GM23338 (cell line): ENCODE results near the gene MIDN.

Source experiments
- CREB1 ChIP-seq: fragments of 250-450 bp; sonication (Bioruptor Pico); IDR thresholded peaks from 2 replicates; pipeline ENCODE4 v1.5.0; 2020; ENCODE audit warnings: low read depth, mild to moderate bottlenecking, moderate library complexity
- EZH2 ChIP-seq: fragments of 200-600 bp; sonication (generic); IDR thresholded peaks from one replicate; pipeline ENCODE4 v1.8.0; 2017; ENCODE audit warnings: antibody characterized with exemption, mild to moderate bottlenecking, low read depth; ENCODE audit not compliant: unreplicated experiment
- EZH2phosphoT487 ChIP-seq: fragments of 200-600 bp; sonication (generic); IDR thresholded peaks from one replicate; pipeline ENCODE4 v1.8.1; 2018; ENCODE audit warnings: antibody characterized with exemption; ENCODE audit not compliant: unreplicated experiment
- JUNB ChIP-seq: IDR thresholded peaks from one replicate; pipeline ENCODE4 v1.6.1; 2016; ENCODE audit warnings: antibody characterized with exemption; ENCODE audit not compliant: unreplicated experiment
- POLR2AphosphoS5 ChIP-seq: IDR thresholded peaks from 2 replicates; pipeline ENCODE4 v1.6.1; 2016; ENCODE audit warnings: antibody characterized with exemption, low read depth
- ZNF331 ChIP-seq: fragments of 250-450 bp; sonication (Bioruptor Pico); IDR thresholded peaks from 2 replicates; pipeline ENCODE4 v1.5.0; 2020; ENCODE audit warnings: low read depth, mild to moderate bottlenecking, moderate library complexity
- TF ChIP-seq, protein P1 (sequence below), 2 experiments: fragments of 200-600 bp in 1 of 2; sonication (generic) in 1 of 2; conservative IDR thresholded peaks; 2 replicates each; pipeline versions ENCODE4 v1.5.1 to v1.6.1; 2016 to 2017; ENCODE audit warnings: antibody characterized with exemption in 2 of 2, low read depth in 2 of 2, mild to moderate bottlenecking in 2 of 2, moderate library complexity in 1 of 2
- TF ChIP-seq, protein P2 (sequence below): IDR thresholded peaks from 2 replicates; pipeline ENCODE4 v1.6.1; 2016; ENCODE audit warnings: antibody characterized with exemption
- TF ChIP-seq, protein P3 (sequence below): IDR thresholded peaks from one replicate; pipeline ENCODE4 v1.6.1; 2018; ENCODE audit warnings: antibody characterized with exemption; ENCODE audit not compliant: unreplicated experiment

DNA sequence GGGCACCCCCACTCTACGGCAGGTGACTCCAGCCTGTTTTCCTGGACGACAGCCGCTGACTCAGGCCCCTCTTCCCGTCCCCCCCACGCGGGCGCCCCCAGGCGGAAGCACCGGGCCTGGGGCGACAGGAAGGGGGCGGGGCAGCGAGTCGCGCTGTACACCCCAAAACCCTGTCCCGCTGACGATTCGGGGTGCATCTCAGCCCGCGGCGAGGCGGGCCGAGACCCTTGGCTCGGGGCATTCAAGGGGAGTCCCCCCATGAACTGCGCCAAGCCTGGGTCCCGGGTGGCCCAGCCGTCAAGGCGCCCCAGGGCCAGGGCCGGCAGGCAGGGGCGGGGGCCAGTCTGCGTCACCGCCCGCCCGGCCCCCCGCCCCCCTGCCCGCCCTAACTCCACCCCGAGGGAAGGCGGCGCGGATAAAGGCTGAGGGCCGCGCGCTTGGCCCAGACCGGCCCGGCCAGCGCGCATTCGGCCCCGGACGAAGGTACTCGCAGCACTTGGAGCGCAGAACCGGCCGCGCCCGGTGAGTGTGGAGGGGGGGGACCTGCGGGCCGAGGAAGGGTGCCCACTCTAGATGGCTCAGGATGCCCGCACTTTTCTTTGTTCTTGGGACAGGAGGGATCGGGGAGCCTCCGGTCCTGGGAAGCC is at the start of gene MIDN:
- TF ChIP-seq, protein P1, sequence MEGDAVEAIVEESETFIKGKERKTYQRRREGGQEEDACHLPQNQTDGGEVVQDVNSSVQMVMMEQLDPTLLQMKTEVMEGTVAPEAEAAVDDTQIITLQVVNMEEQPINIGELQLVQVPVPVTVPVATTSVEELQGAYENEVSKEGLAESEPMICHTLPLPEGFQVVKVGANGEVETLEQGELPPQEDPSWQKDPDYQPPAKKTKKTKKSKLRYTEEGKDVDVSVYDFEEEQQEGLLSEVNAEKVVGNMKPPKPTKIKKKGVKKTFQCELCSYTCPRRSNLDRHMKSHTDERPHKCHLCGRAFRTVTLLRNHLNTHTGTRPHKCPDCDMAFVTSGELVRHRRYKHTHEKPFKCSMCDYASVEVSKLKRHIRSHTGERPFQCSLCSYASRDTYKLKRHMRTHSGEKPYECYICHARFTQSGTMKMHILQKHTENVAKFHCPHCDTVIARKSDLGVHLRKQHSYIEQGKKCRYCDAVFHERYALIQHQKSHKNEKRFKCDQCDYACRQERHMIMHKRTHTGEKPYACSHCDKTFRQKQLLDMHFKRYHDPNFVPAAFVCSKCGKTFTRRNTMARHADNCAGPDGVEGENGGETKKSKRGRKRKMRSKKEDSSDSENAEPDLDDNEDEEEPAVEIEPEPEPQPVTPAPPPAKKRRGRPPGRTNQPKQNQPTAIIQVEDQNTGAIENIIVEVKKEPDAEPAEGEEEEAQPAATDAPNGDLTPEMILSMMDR (conservative IDR thresholded peaks at IDR 0.05; ENCODE audit: low read depth in 2 of 2): peak; percentile 37 to 64
- peak; percentile 93 for TF ChIP-seq POLR2AphosphoS5
- peak; percentile 76 for TF ChIP-seq CREB1 (CRISPR knock-in tag)
- TF ChIP-seq EZH2: no peak
- TF ChIP-seq EZH2phosphoT487: no peak
- TF ChIP-seq, protein P2, sequence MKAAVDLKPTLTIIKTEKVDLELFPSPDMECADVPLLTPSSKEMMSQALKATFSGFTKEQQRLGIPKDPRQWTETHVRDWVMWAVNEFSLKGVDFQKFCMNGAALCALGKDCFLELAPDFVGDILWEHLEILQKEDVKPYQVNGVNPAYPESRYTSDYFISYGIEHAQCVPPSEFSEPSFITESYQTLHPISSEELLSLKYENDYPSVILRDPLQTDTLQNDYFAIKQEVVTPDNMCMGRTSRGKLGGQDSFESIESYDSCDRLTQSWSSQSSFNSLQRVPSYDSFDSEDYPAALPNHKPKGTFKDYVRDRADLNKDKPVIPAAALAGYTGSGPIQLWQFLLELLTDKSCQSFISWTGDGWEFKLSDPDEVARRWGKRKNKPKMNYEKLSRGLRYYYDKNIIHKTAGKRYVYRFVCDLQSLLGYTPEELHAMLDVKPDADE: no peak; the same call in 1 of the 2 replicates
- TF ChIP-seq JUNB: no peak
- TF ChIP-seq, protein P3, sequence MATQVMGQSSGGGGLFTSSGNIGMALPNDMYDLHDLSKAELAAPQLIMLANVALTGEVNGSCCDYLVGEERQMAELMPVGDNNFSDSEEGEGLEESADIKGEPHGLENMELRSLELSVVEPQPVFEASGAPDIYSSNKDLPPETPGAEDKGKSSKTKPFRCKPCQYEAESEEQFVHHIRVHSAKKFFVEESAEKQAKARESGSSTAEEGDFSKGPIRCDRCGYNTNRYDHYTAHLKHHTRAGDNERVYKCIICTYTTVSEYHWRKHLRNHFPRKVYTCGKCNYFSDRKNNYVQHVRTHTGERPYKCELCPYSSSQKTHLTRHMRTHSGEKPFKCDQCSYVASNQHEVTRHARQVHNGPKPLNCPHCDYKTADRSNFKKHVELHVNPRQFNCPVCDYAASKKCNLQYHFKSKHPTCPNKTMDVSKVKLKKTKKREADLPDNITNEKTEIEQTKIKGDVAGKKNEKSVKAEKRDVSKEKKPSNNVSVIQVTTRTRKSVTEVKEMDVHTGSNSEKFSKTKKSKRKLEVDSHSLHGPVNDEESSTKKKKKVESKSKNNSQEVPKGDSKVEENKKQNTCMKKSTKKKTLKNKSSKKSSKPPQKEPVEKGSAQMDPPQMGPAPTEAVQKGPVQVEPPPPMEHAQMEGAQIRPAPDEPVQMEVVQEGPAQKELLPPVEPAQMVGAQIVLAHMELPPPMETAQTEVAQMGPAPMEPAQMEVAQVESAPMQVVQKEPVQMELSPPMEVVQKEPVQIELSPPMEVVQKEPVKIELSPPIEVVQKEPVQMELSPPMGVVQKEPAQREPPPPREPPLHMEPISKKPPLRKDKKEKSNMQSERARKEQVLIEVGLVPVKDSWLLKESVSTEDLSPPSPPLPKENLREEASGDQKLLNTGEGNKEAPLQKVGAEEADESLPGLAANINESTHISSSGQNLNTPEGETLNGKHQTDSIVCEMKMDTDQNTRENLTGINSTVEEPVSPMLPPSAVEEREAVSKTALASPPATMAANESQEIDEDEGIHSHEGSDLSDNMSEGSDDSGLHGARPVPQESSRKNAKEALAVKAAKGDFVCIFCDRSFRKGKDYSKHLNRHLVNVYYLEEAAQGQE: no peak
- TF ChIP-seq ZNF331: no peak
